ENCODE data around the gene EIF5A2.

DNA sequence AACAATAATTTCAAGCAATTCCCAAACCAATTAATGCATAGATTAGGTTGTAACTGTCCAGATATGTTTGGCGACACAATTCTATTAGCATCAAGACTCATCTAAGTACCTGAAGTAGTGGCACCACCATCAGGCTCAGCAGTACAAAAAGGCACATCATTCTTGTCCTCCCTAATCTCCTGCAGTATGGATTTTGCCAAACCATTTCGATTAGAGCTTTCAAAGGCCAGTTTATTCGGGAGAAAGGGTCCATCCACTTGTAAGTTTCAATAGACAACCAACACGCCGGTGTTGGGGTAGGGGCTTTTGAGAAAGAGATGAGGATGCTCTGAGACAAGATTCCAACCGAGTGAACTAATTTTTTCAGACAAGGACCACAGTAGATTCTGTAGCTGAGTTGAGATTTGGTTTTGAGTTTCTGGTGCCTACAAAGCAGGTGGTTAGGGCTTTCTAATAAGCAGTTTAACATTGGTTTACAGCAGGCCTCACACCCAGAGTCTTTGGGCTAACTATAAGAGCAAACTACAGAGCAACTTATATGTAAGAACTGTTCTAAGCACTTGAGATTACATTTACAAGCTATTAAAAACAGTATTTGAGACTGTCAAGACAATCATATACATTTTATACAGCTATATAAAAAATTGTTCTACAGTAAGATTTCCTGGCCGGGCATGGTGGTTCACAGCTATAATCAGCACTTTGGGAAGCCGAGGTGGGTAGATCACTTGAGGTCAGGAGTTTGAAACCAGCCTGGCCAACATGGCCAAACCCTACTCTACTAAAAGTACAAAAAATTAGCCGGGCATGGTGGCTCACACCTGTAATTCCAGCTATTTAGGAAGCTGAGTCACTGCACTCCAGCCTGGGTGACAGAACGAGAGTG, 43.0 kb downstream of the EIF5A2 start:
- no peak for TF ChIP-seq CTCF (IDR thresholded peaks at IDR 0.05)
- no peak for TF ChIP-seq ZFX (IDR thresholded peaks at IDR 0.05; ENCODE audit: borderline replicate concordance)

Data from 22Rv1 (cell line).